Dendritic cell treated with granulocyte-macrophage colony-stimulating factor and Interleukin-4, amounts not matched to agents 40 ng/mL and 50 ng/mL, for 4 days (primary cell): Measurements from ENCODE around the gene KIDINS220.

Source experiments
- H3K27ac Mint-ChIP-seq: one replicate; pipeline ENCODE4 v1.8.0; 2022; ENCODE audit warnings: mild to moderate bottlenecking, mixed read lengths
- H3K27me3 Mint-ChIP-seq: one replicate; pipeline ENCODE4 v1.8.0; 2022; ENCODE audit warnings: mild to moderate bottlenecking, mixed read lengths
- H3K36me3 Mint-ChIP-seq: one replicate; pipeline ENCODE4 v1.8.0; 2022; ENCODE audit warnings: low read depth, mixed read lengths
- H3K4me1 Mint-ChIP-seq: one replicate; pipeline ENCODE4 v1.8.0; 2022; ENCODE audit warnings: low read depth, mixed read lengths
- H3K4me3 Mint-ChIP-seq: one replicate; pipeline ENCODE4 v1.8.0; 2022; ENCODE audit warnings: mild to moderate bottlenecking, moderate library complexity, mixed read lengths
- H3K9me3 Mint-ChIP-seq: one replicate; pipeline ENCODE4 v1.8.0; 2022; ENCODE audit warnings: mixed read lengths
- intact Hi-C: fragments of 100-400 bp; cut with micrococcal nuclease; formaldehyde crosslinking; loops from one replicate; pipeline ENCODE4 v1.15.0; 2022

The KIDINS220 gene

DNA sequence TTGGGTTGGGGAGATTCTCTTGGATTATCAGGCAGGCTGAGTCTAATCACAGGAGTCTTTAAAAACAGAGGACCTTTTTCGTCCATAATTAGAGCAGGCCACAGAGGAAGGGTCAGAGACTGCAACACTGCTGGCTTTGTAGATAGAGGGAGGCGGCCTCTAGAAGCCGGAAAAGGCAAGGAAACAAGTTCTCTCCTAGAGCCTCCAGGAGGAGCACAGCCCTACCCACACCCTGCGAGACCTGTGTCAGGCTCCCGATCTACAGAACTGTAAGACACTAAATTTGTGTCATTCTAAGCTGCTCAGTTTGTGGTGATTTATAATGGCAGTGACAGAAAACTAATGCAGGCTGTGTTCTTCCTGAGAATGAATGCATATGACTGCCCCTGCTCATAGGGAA is 140.2 kb downstream of the KIDINS220 start:
- intact Hi-C loops: no loop called here
- H3K4me3 Mint-ChIP-seq: no peak overlapping the region
- peaks cover 20% of the 10 kb centered on the region for H3K27me3 Mint-ChIP-seq
- H3K4me1 Mint-ChIP-seq: peaks cover 11% of the 10 kb centered on the region
- H3K9me3 Mint-ChIP-seq: no peaks in the 10 kb centered on the region
- no peaks in the 10 kb centered on the region for H3K36me3 Mint-ChIP-seq
- H3K27ac Mint-ChIP-seq: no peak overlapping the region

DNA sequence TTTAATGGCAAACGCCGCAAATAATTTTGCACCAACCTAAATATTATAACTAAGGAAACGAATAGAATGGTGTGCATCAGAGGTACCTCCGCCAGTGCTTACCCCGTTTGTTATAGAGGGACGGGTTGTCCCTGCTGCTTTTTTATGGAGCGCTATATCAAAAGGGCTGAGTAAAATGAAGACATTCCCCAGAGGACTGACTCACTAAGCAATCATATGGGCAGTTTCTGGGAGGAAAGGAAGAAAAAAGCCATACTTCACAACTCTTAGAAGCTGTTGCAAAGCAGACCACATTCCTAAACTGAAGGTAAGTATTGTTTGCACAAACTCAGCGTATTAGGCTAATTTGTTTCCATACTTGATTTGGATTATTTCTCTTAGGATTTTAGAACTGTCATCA is 142.7 kb downstream of the KIDINS220 start:
- Mint-ChIP-seq H3K4me3 (no peak overlapping the region), H3K4me1 (peaks cover 11% of the 10 kb centered on the region), H3K27ac (no peak overlapping the region), H3K27me3 (peaks cover 32% of the 10 kb centered on the region), H3K36me3 (no peaks in the 10 kb centered on the region), H3K9me3 (no peaks in the 10 kb centered on the region)
- intact Hi-C loops: no loop called here

DNA sequence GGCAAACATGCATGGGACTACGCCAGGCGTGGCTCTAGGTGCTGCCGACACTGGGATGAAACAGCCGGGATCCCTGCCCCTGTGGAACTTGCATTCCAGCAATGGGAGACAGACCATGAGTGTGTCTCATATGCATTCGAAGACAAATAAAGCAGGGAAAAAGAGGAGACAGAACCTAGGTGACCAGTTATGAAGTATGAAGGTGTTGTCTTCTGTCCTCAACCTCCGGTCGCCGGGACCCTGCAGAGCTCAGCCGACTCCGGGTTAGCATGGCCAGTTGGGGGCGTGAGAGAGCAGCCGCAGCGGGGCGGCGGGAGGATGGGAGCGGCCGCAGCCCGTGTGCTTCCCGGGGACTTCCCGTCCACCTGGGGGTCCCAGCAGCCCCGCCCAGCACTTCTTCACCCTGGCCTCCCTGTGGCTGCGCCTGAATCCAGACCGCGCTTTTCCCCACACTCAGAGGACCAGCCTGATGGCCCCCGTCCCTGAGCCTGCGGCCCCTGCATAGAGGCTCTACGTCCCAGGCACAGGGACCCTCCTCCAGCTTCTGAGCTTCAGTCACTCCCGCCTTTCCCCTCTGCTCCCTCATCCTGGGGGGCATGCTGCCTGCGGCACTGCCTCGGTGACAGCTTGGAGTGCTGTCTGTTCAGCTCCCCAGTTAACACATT is 144.1 kb downstream of the KIDINS220 start:
- peak overlapping the region; percentile 37 for H3K4me3 Mint-ChIP-seq
- intact Hi-C loops: no loop called here
- no peaks in the 10 kb centered on the region for H3K36me3 Mint-ChIP-seq
- H3K4me1 Mint-ChIP-seq: peaks cover 11% of the 10 kb centered on the region
- H3K9me3 Mint-ChIP-seq: no peaks in the 10 kb centered on the region
- H3K27me3 Mint-ChIP-seq: peaks cover 32% of the 10 kb centered on the region
- no peak overlapping the region for H3K27ac Mint-ChIP-seq

GRCh38 chr2:8692783-8693156 is 144.6 kb downstream of the KIDINS220 start:
- intact Hi-C loops: no loop called here
- H3K4me3 Mint-ChIP-seq: no peak overlapping the region

DNA sequence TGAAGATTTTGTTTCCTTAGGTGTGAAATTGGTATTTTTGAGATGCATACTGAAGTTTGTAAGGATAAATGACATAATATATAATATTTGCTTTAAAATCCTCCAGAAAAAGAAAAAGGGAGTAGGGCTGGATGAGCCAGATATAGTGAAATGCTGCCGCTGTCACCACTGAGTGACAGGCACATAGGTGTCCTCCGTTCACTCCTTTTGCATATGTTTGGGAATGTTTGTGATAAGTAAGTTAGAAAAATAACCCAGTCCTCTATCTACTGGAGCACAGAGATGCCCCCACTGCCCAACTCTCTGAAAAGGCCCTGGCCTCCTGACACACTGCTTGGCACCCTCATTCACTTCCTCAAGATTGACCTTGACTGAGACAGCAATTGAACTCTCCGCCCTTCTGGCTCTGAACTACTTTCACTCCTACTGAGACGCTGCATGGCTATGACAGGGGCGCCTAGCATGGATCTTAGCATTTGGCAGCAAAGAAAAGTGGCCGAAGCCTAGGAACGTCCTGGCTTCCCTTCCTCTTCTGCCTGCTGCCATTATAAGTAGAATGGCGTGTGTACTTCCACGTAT is 145.5 kb downstream of the KIDINS220 start:
- Mint-ChIP-seq H3K9me3 (no peaks in the 10 kb centered on the region), H3K36me3 (no peaks in the 10 kb centered on the region), H3K4me1 (peaks cover 11% of the 10 kb centered on the region), H3K4me3 (no peak overlapping the region), H3K27ac (no peak overlapping the region), H3K27me3 (peaks cover 32% of the 10 kb centered on the region)
- intact Hi-C loops: no loop called here

More at GRCh38 chr2:8692783-8693156, 144.6 kb downstream of the KIDINS220 start:
- H3K36me3 Mint-ChIP-seq: no peaks in the 10 kb centered on the region
- H3K9me3 Mint-ChIP-seq: no peaks in the 10 kb centered on the region
- no peak overlapping the region for H3K27ac Mint-ChIP-seq
- H3K4me1 Mint-ChIP-seq: peaks cover 11% of the 10 kb centered on the region
- H3K27me3 Mint-ChIP-seq: peaks cover 32% of the 10 kb centered on the region

DNA sequence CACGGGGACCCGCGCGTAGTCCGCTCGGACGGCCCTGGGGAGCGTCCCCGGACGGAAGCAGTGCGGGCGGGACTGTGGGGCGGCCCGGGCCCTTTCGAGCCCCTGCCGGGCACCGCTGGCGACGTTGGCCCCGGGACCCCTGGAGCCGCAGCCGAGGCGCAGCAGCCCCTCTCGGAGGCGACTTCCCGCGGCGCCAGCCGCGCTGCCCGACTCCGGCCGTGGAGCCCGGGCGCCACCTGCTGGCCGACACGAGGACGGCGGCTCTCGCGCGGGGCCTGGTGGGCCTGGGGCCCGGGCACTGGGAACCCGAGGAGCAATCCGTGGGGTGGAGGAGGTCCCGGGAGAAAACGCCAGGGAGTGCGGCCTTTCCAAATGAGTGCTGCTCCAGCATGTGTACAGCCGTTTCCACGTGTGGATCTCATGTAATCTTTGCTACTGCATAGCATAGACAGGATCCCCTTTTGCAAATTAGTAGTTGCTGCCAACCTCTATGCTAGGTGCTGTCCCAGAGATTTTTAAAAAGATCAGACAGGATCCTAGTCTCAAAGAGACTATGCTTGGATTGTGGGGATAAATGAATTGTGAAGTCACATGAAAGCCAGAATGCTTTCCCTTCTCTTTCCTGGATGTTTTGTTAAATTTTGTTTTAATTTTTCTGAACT is 151.6 kb downstream of the KIDINS220 start:
- Mint-ChIP-seq H3K4me3 (peak overlapping the region; percentile 85), H3K36me3 (peaks cover 13% of the 10 kb centered on the region), H3K4me1 (peaks cover 35% of the 10 kb centered on the region), H3K27ac (no peak overlapping the region), H3K9me3 (no peaks in the 10 kb centered on the region), H3K27me3 (peaks cover 3% of the 10 kb centered on the region)
- intact Hi-C loops: loop anchor here (2.0 to 10.0 kb wide), 6 partner anchors 161 to 1589 kb away; no protein-coding TSS in a partner anchor

- Mint-ChIP-seq H3K36me3 (peaks cover 13% of the 10 kb centered on the region), H3K9me3 (no peaks in the 10 kb centered on the region), H3K27me3 (peaks cover 3% of the 10 kb centered on the region), H3K4me3 (peak overlapping the region; percentile 85), H3K27ac (peak overlapping the region; percentile 84), H3K4me1 (peaks cover 39% of the 10 kb centered on the region)
- intact Hi-C loops: loop anchor here (2.0 to 10.0 kb wide), 6 partner anchors 138 to 1588 kb away; no protein-coding TSS in a partner anchor
Measured at GRCh38 chr2:8684878-8685696, 152.3 kb downstream of the KIDINS220 start.

DNA sequence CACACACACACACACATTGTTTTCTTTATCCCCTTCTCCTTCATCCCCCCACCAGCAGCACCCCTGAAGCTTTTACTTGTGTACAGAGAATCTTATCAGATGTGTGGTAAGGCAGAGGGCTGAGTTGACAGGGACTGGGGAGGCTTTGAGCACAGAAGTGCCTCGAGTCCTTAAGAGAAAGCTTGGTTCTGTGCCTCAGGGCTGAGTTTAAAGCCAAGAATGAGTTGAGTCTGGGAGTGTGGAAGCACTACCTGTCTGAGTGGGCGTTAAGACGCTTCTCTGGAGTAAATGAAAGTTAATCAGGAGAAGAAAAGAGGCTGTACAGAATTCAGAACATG is 152.9 kb downstream of the KIDINS220 start:
- intact Hi-C loops: loop anchor here (2.0 to 10.0 kb wide), 3 partner anchors 137 to 380 kb away; no protein-coding TSS in a partner anchor
- Mint-ChIP-seq H3K27me3 (no peaks in the 10 kb centered on the region), H3K36me3 (peaks cover 13% of the 10 kb centered on the region), H3K4me1 (peaks cover 45% of the 10 kb centered on the region), H3K4me3 (peak overlapping the region; percentile 85), H3K9me3 (no peaks in the 10 kb centered on the region), H3K27ac (peak overlapping the region; percentile 84)

DNA sequence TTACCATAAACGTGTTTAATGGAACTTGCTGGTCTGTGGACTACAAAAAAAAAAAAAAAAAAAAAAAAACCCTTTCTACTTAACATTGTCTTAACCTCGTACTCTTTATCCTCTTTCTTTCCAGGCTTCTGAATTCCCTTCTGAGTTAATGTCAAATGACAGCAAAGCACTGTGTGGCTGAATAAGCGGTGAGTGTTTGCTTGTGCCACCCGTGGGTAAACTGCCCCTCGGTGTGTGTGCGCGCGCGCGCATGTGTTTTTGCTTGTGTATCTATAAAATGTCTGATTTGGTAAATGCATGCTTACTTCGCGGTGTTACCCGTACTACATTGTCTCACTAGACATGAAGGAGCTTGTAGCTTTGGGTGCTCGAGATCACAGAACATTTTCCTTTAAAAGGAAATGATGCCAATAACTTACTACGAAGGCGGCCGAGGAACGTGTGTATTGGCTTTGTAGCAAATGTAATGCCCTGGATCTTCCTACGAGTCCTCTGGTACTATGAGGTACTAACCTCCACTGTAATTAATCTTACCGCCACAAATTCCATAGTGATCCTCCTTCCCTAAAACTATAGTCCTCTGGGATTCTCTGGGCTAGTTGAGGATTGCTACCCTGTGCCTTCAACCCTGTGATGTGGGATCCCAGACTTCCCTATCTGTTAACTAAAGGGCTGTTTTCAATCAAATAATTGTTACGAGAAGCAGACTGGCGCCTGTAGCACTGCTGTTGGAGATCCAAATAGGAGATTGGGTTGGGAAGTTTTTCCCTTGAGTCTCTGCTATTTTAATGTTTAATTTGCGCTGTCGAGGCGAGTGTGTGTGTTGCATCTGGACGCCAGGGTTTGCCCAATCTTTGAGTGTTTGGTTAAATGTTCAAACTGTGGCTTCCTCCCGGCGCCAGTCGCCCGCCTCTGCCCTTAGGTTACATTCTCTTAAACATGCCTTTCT is 154.4 kb downstream of the KIDINS220 start:
- peaks cover 57% of the 10 kb centered on the region for H3K4me1 Mint-ChIP-seq
- peak overlapping the region; percentile 94 for H3K27ac Mint-ChIP-seq
- peak overlapping the region; percentile 95 for H3K4me3 Mint-ChIP-seq
- peaks cover 13% of the 10 kb centered on the region for H3K36me3 Mint-ChIP-seq
- no peaks in the 10 kb centered on the region for H3K9me3 Mint-ChIP-seq
- peaks cover 5% of the 10 kb centered on the region for H3K27me3 Mint-ChIP-seq
- intact Hi-C loops: loop anchor here (2.0 to 10.0 kb wide), 3 partner anchors 106 to 378 kb away; no protein-coding TSS in a partner anchor

- Mint-ChIP-seq H3K4me1 (peaks cover 67% of the 10 kb centered on the region), H3K27me3 (peaks cover 15% of the 10 kb centered on the region), H3K36me3 (peaks cover 13% of the 10 kb centered on the region), H3K27ac (peak within 1 kb of the TSS; percentile 94), H3K4me3 (peak within 1 kb of the TSS; percentile 95), H3K9me3 (no peaks in the 10 kb centered on the region)
- intact Hi-C loops: loop anchor here (2.0 to 10.0 kb wide), 3 partner anchors 105 to 377 kb away; no protein-coding TSS in a partner anchor
Measured at GRCh38 chr2:8681786-8682692, 155.4 kb downstream of the KIDINS220 start, which contains the start of gene ID2. Gene ID2 (plus strand): TSS chr2:8682056. CDS start chr2:8682166, 110 bp downstream.

GRCh38 chr2:8680822-8681760 is 156.3 kb downstream of the KIDINS220 start:
- H3K36me3 Mint-ChIP-seq: peaks cover 13% of the 10 kb centered on the region
- peak overlapping the region; percentile 95 for H3K4me3 Mint-ChIP-seq
- intact Hi-C loops: loop anchor here (5.0 to 10.0 kb wide), 2 partner anchors 134 to 376 kb away; no protein-coding TSS in a partner anchor
- H3K4me1 Mint-ChIP-seq: peaks cover 75% of the 10 kb centered on the region
- H3K9me3 Mint-ChIP-seq: no peaks in the 10 kb centered on the region
- peak overlapping the region; percentile 94 for H3K27ac Mint-ChIP-seq
- H3K27me3 Mint-ChIP-seq: peaks cover 24% of the 10 kb centered on the region
